PC-3 (cell line): ENCODE measurements around the gene NYAP1. TPM values are rescaled to one million over a fixed set of nuclear protein-coding genes. Genes with fewer than 3 reads are reported as not detected.

Experiments
- ATAC-seq: fragments of 200-7000 bp; cut with Tn5 transposase; 2 replicates; pipeline ENCODE4 v1.9.1; 2020; ENCODE audit warnings: mild to moderate bottlenecking, moderate library complexity
- BruUV-seq: library from RNA; stranded (reverse); fragments of 400-500 nt; replicated peaks from 2 replicates; lab custom pipeline; 2021; lab: Mats Ljungman, UMichigan
- CTCF ChIA-PET: fragments of 300-600 bp; sonication (Branson Sonifier 250); formaldehyde crosslinking; loops from one replicate; lab custom pipeline; 2022; ENCODE audit warnings: antibody characterized with exemption; lab: Charles Lee
- POLR2A ChIA-PET: fragments of 300-600 bp; sonication (Branson Sonifier 250); formaldehyde crosslinking; loops from one replicate; lab custom pipeline; 2022; ENCODE audit warnings: antibody characterized with exemption; ENCODE audit not compliant: unreplicated experiment; lab: Charles Lee
- DNase-seq: peaks from one replicate; pipeline ENCODE4 v3.0.0-alpha.2; 2015
- H2AFZ ChIP-seq: fragments of 300-600 bp; sonication (generic); 2 replicates; pipeline ENCODE4 v1.6.0; 2016; ENCODE audit warnings: antibody characterized with exemption, low read length
- H3F3A ChIP-seq: fragments of 300-600 bp; sonication (generic); one replicate; pipeline ENCODE4 v1.6.0; 2017; ENCODE audit warnings: antibody characterized with exemption, low read length, control low read depth, mild to moderate bottlenecking; ENCODE audit not compliant: unreplicated experiment
- H3K27ac ChIP-seq: fragments of 300-600 bp; sonication (generic); 2 replicates; pipeline ENCODE4 v1.5.1; 2016; ENCODE audit warnings: mild to moderate bottlenecking, low read length
- H3K27me3 ChIP-seq: fragments of 300-600 bp; sonication (generic); 2 replicates; pipeline ENCODE4 v1.6.1; 2016; ENCODE audit warnings: low read length, mixed read lengths
- H3K36me3 ChIP-seq: fragments of 300-600 bp; sonication (generic); 2 replicates; pipeline ENCODE4 v1.6.1; 2016; ENCODE audit warnings: low read depth, mixed run types, low read length, mixed read lengths
- H3K4me1 ChIP-seq: fragments of 300-600 bp; sonication (generic); 2 replicates; pipeline ENCODE4 v1.5.1; 2016; ENCODE audit warnings: low read length; ENCODE audit not compliant: insufficient read depth
- H3K4me2 ChIP-seq: fragments of 300-600 bp; sonication (generic); 2 replicates; pipeline ENCODE4 v1.6.0; 2016; ENCODE audit warnings: low read length
- H3K4me3 ChIP-seq: fragments of 300-600 bp; sonication (generic); 2 replicates; pipeline ENCODE4 v1.5.1; 2016; ENCODE audit warnings: mild to moderate bottlenecking, low read length, mixed read lengths
- H3K79me2 ChIP-seq: fragments of 300-600 bp; sonication (generic); 2 replicates; pipeline ENCODE4 v1.6.1; 2017; ENCODE audit warnings: low read length, mixed read lengths
- H3K9ac ChIP-seq: fragments of 300-600 bp; sonication (generic); 2 replicates; pipeline ENCODE4 v1.6.0; 2016; ENCODE audit warnings: mild to moderate bottlenecking, low read length
- H3K9me2 ChIP-seq: fragments of 300-600 bp; sonication (generic); replicated peaks from 2 replicates; pipeline ENCODE4 v1.6.1; 2016; ENCODE audit warnings: mixed run types, low read length, mixed read lengths
- H3K9me3 ChIP-seq: fragments of 300-600 bp; sonication (generic); 2 replicates; pipeline ENCODE4 v1.6.1; 2016; ENCODE audit warnings: low read length, mixed read lengths
- H4K20me1 ChIP-seq: fragments of 300-600 bp; sonication (generic); 2 replicates; pipeline ENCODE4 v1.6.1; 2016; ENCODE audit warnings: low read length, mixed read lengths
- EZH2 ChIP-seq: fragments of 300-600 bp; sonication (generic); IDR thresholded peaks from one replicate; pipeline ENCODE4 v1.6.1; 2017; ENCODE audit warnings: antibody characterized with exemption, mild to moderate bottlenecking, low read length; ENCODE audit not compliant: unreplicated experiment
- EZH2phosphoT487 ChIP-seq: fragments of 300-600 bp; sonication (generic); IDR thresholded peaks from 2 replicates; pipeline ENCODE4 v1.6.1; 2018; ENCODE audit warnings: mild to moderate bottlenecking, antibody characterized with exemption, low read length, borderline replicate concordance
- intact Hi-C: fragments of 100-400 bp; cut with micrococcal nuclease; formaldehyde crosslinking; loops from 2 replicates; pipeline ENCODE4 v1.9.0; 2023
- total RNA-seq: library from RNA; depleted of rRNA; stranded (reverse); fragments of >200 nt; gene quantifications from 2 replicates; pipeline ENCODE4 v1.2.3, GENCODE V29; 2014
- TF ChIP-seq, protein P1 (sequence below): fragments of 300-600 bp; sonication (generic); conservative IDR thresholded peaks from 2 replicates; pipeline ENCODE4 v1.5.1; 2017; ENCODE audit warnings: antibody characterized with exemption, low read depth, mild to moderate bottlenecking, low read length

Gene NYAP1
- total RNA-seq, 1 experiment from 2014 or later, result 1.9 TPM

DNA sequence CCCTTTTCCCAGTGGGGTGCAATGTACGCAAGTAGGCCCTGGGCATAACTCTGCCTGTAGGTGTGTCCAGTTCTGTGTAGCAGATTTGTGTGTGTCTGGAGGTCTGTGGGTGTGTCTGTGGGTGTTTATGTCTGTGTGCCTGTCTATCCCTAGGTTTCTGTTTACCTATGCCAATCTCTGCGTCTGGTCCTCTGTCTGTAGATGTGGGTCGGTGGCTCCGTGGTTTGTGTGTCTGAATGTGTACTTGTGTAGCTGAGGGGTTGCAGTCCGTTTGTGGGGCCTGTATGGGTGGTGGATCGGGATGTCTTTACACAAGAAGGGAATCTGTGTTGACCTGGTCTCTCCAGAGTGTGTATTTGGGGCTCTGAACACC is 932 bp downstream of the NYAP1 start:
- no peak overlapping the region for H3K4me2 ChIP-seq
- H3K79me2 ChIP-seq, result no peaks in the 10 kb centered on the region

GRCh38 chr7:100485471-100485876 is 1.7 kb downstream of the NYAP1 start:
- Histone ChIP-seq H3K79me2 (no peaks in the 10 kb centered on the region), H3K27ac (no peak overlapping the region), H3K9me2 (no peaks in the 10 kb centered on the region), H4K20me1 (no peaks in the 10 kb centered on the region), H3K36me3 (no peaks in the 10 kb centered on the region), H3K4me3 (no peak overlapping the region), H2AFZ (no peak overlapping the region), H3K4me1 (0 out of 2 replicates have a peak, but pooled peaks cover 6% of the 10 kb centered on the region), H3K9ac (no peak overlapping the region), H3K4me2 (no peak overlapping the region), H3K27me3 (no peaks in the 10 kb centered on the region), H3K9me3 (no peaks in the 10 kb centered on the region), H3F3A (no peaks in the 10 kb centered on the region)
- BruUV-seq, result no TSS peak
- intact Hi-C loops, result no loop called here
- ATAC-seq (no peak), DNase-seq (no peak)
- ChIA-PET POLR2A (no interaction called here), CTCF (no interaction called here)
- TF ChIP-seq, protein P1, sequence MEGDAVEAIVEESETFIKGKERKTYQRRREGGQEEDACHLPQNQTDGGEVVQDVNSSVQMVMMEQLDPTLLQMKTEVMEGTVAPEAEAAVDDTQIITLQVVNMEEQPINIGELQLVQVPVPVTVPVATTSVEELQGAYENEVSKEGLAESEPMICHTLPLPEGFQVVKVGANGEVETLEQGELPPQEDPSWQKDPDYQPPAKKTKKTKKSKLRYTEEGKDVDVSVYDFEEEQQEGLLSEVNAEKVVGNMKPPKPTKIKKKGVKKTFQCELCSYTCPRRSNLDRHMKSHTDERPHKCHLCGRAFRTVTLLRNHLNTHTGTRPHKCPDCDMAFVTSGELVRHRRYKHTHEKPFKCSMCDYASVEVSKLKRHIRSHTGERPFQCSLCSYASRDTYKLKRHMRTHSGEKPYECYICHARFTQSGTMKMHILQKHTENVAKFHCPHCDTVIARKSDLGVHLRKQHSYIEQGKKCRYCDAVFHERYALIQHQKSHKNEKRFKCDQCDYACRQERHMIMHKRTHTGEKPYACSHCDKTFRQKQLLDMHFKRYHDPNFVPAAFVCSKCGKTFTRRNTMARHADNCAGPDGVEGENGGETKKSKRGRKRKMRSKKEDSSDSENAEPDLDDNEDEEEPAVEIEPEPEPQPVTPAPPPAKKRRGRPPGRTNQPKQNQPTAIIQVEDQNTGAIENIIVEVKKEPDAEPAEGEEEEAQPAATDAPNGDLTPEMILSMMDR, result no peak
- TF ChIP-seq EZH2phosphoT487, result no peak
- no peak for TF ChIP-seq EZH2

More for the DNA sequence above, 932 bp downstream of the NYAP1 start:
- Histone ChIP-seq H3K27ac (no peak overlapping the region), H3F3A (no peaks in the 10 kb centered on the region), H3K4me3 (no peak overlapping the region), H3K9ac (no peak overlapping the region), H3K27me3 (no peaks in the 10 kb centered on the region), H3K36me3 (no peaks in the 10 kb centered on the region), H3K4me1 (0 out of 2 replicates have a peak, but pooled peaks cover 6% of the 10 kb centered on the region), H4K20me1 (no peaks in the 10 kb centered on the region), H3K9me3 (no peaks in the 10 kb centered on the region), H3K9me2 (no peaks in the 10 kb centered on the region), H2AFZ (no peak overlapping the region)
- CTCF ChIA-PET, result no interaction called here
- intact Hi-C loops, result no loop called here
- no peak for TF ChIP-seq EZH2phosphoT487
- TF ChIP-seq, protein P1, result no peak
- no peak for TF ChIP-seq EZH2
- no peak for DNase-seq
- POLR2A ChIA-PET, result interaction anchor here (0.6 kb wide), 1 partner anchor 343 kb away, joined by 7 read pairs; the partner anchor contains the start of gene EPHB4
- no TSS peak for BruUV-seq
- ATAC-seq, result no peak

- Histone ChIP-seq H3K9ac (no peak overlapping the region), H3K9me3 (no peaks in the 10 kb centered on the region), H3F3A (no peaks in the 10 kb centered on the region), H2AFZ (no peak overlapping the region), H3K4me1 (0 out of 2 replicates have a peak, but pooled peaks cover 6% of the 10 kb centered on the region), H3K36me3 (no peaks in the 10 kb centered on the region), H3K9me2 (no peaks in the 10 kb centered on the region), H3K27me3 (no peaks in the 10 kb centered on the region), H4K20me1 (no peaks in the 10 kb centered on the region), H3K79me2 (no peaks in the 10 kb centered on the region), H3K27ac (no peak overlapping the region), H3K4me3 (no peak overlapping the region), H3K4me2 (no peak overlapping the region)
- POLR2A ChIA-PET, result no interaction called here
- CTCF ChIA-PET, result no interaction called here
- no peak for ATAC-seq
- DNase-seq, result no peak
- no TSS peak for BruUV-seq
- no peak for TF ChIP-seq EZH2phosphoT487
- TF ChIP-seq, protein P1, result no peak
- no peak for TF ChIP-seq EZH2
- intact Hi-C loops, result no loop called here
Measured at GRCh38 chr7:100486111-100486636, 2.4 kb downstream of the NYAP1 start.
